IMR-90 (cell line): Measurements from ENCODE around the gene MSMO1. TPM values are rescaled to one million over a fixed set of nuclear protein-coding genes. Genes with fewer than 3 reads are reported as not detected.

Source experiments
- ATAC-seq: fragments of 200-7000 bp; cut with Tn5 transposase; 2 replicates; pipeline ENCODE4 v1.9.1; 2020; ENCODE audit warnings: low read depth, mild to moderate bottlenecking, moderate library complexity
- BruUV-seq: library from RNA; stranded (reverse); fragments of 400-500 nt; replicated peaks from 2 replicates; lab custom pipeline; 2021; lab: Mats Ljungman, UMichigan
- CTCF ChIA-PET: fragments of 300-600 bp; formaldehyde crosslinking; extraction: SDS; loops from one replicate; lab custom pipeline; 2021; ENCODE audit warnings: antibody characterized with exemption; lab: Yijun Ruan, JAX
- POLR2A ChIA-PET: fragments of 300-600 bp; sonication (Branson Sonifier 250); formaldehyde crosslinking; loops from one replicate; lab custom pipeline; 2022; ENCODE audit warnings: antibody characterized with exemption; ENCODE audit not compliant: unreplicated experiment; lab: Charles Lee
- DNase-seq: peaks from one replicate; pipeline ENCODE4 v3.0.0; 2013
- H2AFZ ChIP-seq: replicated peaks from 2 replicates; pipeline ENCODE3; 2013; ENCODE audit warnings: low read length, mild to moderate bottlenecking; ENCODE audit not compliant: poor library complexity
- H2AK5ac ChIP-seq: 2 replicates; pipeline ENCODE4 v1.6.1; 2013; ENCODE audit warnings: low read depth, low read length, inconsistent platforms
- H2AK9ac ChIP-seq: replicated peaks from 2 replicates; pipeline ENCODE3; 2013; ENCODE audit warnings: mild to moderate bottlenecking, low read depth, low read length, moderate library complexity; ENCODE audit not compliant: poor library complexity
- H2BK120ac ChIP-seq: 2 replicates; pipeline ENCODE4 v1.6.1; 2013; ENCODE audit warnings: low read depth, low read length, inconsistent platforms
- H2BK15ac ChIP-seq: 3 replicates; pipeline ENCODE4 v1.6.1; 2013; ENCODE audit warnings: low read depth, low read length, inconsistent platforms
- H2BK20ac ChIP-seq: 2 replicates; pipeline ENCODE4 v1.6.1; 2013; ENCODE audit warnings: low read depth, mild to moderate bottlenecking, inconsistent platforms, low read length, moderate library complexity
- H2BK5ac ChIP-seq: 2 replicates; pipeline ENCODE4 v1.6.1; 2013; ENCODE audit warnings: mild to moderate bottlenecking, low read depth, low read length, inconsistent platforms; ENCODE audit not compliant: poor library complexity, severe bottlenecking
- H3K14ac ChIP-seq: replicated peaks from 2 replicates; pipeline ENCODE4 v1.6.1; 2013; ENCODE audit warnings: low read depth, low read length, inconsistent platforms
- H3K18ac ChIP-seq: 2 replicates; pipeline ENCODE4 v1.6.1; 2013; ENCODE audit warnings: low read depth, low read length, control low read depth
- H3K23ac ChIP-seq: 2 replicates; pipeline ENCODE4 v1.6.1; 2013; ENCODE audit warnings: low read depth, low read length, inconsistent platforms
- H3K27ac ChIP-seq: 2 replicates; pipeline ENCODE4 v1.5.1; 2013; ENCODE audit warnings: mild to moderate bottlenecking, control low read depth, low read length; ENCODE audit not compliant: insufficient read depth
- H3K27me3 ChIP-seq: 2 replicates; pipeline ENCODE4 v1.6.1; 2013; ENCODE audit warnings: low read length; ENCODE audit not compliant: control insufficient read depth, insufficient read depth
- H3K36me3 ChIP-seq: 2 replicates; pipeline ENCODE4 v1.6.1; 2013; ENCODE audit warnings: low read length, mixed read lengths; ENCODE audit not compliant: control insufficient read depth, insufficient read depth
- H3K4ac ChIP-seq: 2 replicates; pipeline ENCODE4 v1.6.1; 2013; ENCODE audit warnings: low read depth, low read length, inconsistent platforms
- H3K4me1 ChIP-seq: 2 replicates; pipeline ENCODE4 v1.6.1; 2013; ENCODE audit warnings: low read length, mixed read lengths; ENCODE audit not compliant: control insufficient read depth, insufficient read depth
- H3K4me2 ChIP-seq: 2 replicates; pipeline ENCODE4 v1.6.1; 2013; ENCODE audit warnings: low read depth, mild to moderate bottlenecking, control low read depth, low read length, moderate library complexity
- H3K4me3 ChIP-seq: 2 replicates; pipeline ENCODE4 v1.5.1; 2013; ENCODE audit warnings: low read depth, mild to moderate bottlenecking, control low read depth, low read length, moderate library complexity; ENCODE audit not compliant: insufficient read depth
- H3K56ac ChIP-seq: 2 replicates; pipeline ENCODE4 v1.6.1; 2013; ENCODE audit warnings: low read length, inconsistent platforms; ENCODE audit not compliant: insufficient read depth; ENCODE audit errors: extremely low read depth
- H3K79me1 ChIP-seq, 2 experiments: 2 replicates each; pipeline ENCODE4 v1.6.1; 2013; ENCODE audit warnings: low read length in 2 of 2, inconsistent platforms in 1 of 2, low read depth in 1 of 2
- H3K9ac ChIP-seq: 2 replicates; pipeline ENCODE4 v1.6.1; 2013; ENCODE audit warnings: low read depth, low read length, control low read depth
- H3K9me1 ChIP-seq: 2 replicates; pipeline ENCODE4 v1.6.1; 2013; ENCODE audit warnings: low read length, inconsistent platforms; ENCODE audit not compliant: insufficient read depth
- H3K9me3 ChIP-seq: 2 replicates; pipeline ENCODE4 v1.6.1; 2013; ENCODE audit warnings: low read length; ENCODE audit not compliant: control insufficient read depth, insufficient read depth
- H4K20me1 ChIP-seq: 2 replicates; pipeline ENCODE4 v1.6.1; 2013; ENCODE audit warnings: low read length, inconsistent platforms; ENCODE audit not compliant: insufficient read depth
- H4K5ac ChIP-seq: 2 replicates; pipeline ENCODE4 v1.6.1; 2013; ENCODE audit warnings: mild to moderate bottlenecking, low read depth, low read length, control low read depth
- H4K8ac ChIP-seq, 2 experiments: 2 replicates each; pipeline ENCODE4 v1.6.1; 2013; ENCODE audit warnings: low read depth in 2 of 2, low read length in 2 of 2, control low read depth in 1 of 2, inconsistent platforms in 1 of 2
- H4K91ac ChIP-seq: 2 replicates; pipeline ENCODE4 v1.6.1; 2013; ENCODE audit warnings: low read depth, low read length, inconsistent platforms; ENCODE audit not compliant: insufficient read depth
- BHLHE40 ChIP-seq: fragments of 150-350 bp; IDR thresholded peaks from 2 replicates; pipeline ENCODE4 v1.6.1; 2016; ENCODE audit warnings: mild to moderate bottlenecking, low read depth, low read length
- CEBPB ChIP-seq: IDR thresholded peaks from 2 replicates; pipeline ENCODE4 v1.6.1; 2012; ENCODE audit warnings: low read depth, low read length, improper control_type of control experiment
- CHD1 ChIP-seq: IDR thresholded peaks from 2 replicates; pipeline ENCODE4 v1.6.1; 2012; ENCODE audit warnings: low read depth, low read length, improper control_type of control experiment
- MAFK ChIP-seq: IDR thresholded peaks from 2 replicates; pipeline ENCODE4 v1.6.1; 2012; ENCODE audit warnings: low read depth, low read length, improper control_type of control experiment
- MAZ ChIP-seq: IDR thresholded peaks from 2 replicates; pipeline ENCODE4 v1.6.1; 2012; ENCODE audit warnings: low read depth, mild to moderate bottlenecking, low read length, improper control_type of control experiment, moderate library complexity, borderline replicate concordance
- MXI1 ChIP-seq: IDR thresholded peaks from 2 replicates; pipeline ENCODE4 v1.6.1; 2012; ENCODE audit warnings: low read depth, mild to moderate bottlenecking, low read length, moderate library complexity, borderline replicate concordance
- NFE2L2 ChIP-seq: fragments of 150-350 bp; IDR thresholded peaks from 2 replicates; pipeline ENCODE4 v1.6.1; 2016; ENCODE audit warnings: low read depth, mild to moderate bottlenecking, low read length
- POLR2A ChIP-seq: IDR thresholded peaks from 2 replicates; pipeline ENCODE4 v1.6.1; 2012; ENCODE audit warnings: mild to moderate bottlenecking, low read depth, low read length
- RAD21 ChIP-seq: IDR thresholded peaks from 2 replicates; pipeline ENCODE4 v1.6.1; 2012; ENCODE audit warnings: low read length, improper control_type of control experiment
- RCOR1 ChIP-seq: IDR thresholded peaks from 2 replicates; pipeline ENCODE4 v1.6.1; 2012; ENCODE audit warnings: mild to moderate bottlenecking, low read length, improper control_type of control experiment; ENCODE audit not compliant: insufficient replicate concordance
- RFX5 ChIP-seq: IDR thresholded peaks from 2 replicates; pipeline ENCODE4 v1.8.0; 2012; ENCODE audit warnings: low read depth, mild to moderate bottlenecking, low read length, moderate library complexity
- SMC3 ChIP-seq: fragments of 150-350 bp; IDR thresholded peaks from 2 replicates; pipeline ENCODE4 v1.6.1; 2016; ENCODE audit warnings: low read depth, mild to moderate bottlenecking, antibody characterized with exemption, low read length, moderate library complexity
- WGBS, 2 experiments: methylation state at CpG; one replicate each; pipeline versions ENCODE4 v1.1.5 to v1.1.7; 2013; ENCODE audit warnings: missing lambda C conversion rate in 2 of 2; ENCODE audit not compliant: insufficient read length in 1 of 2; ENCODE audit errors: extremely low coverage in 2 of 2; 5-methylcytosine and 5-hydroxymethylcytosine counted together
- dilution Hi-C: fragments of 300-500 bp; cut with HindIII; formaldehyde crosslinking; loops from one replicate; pipeline ENCODE4 v1.14.3; 2018; ENCODE audit warnings: low sequenced_read_pairs; ENCODE audit not compliant: unreplicated experiment
- in situ Hi-C: fragments of 300-500 bp; cut with MboI; formaldehyde crosslinking; loops from 3 replicates; pipeline ENCODE4 v1.14.3; 2019; ENCODE audit warnings: low sequenced_read_pairs, inconsistent platforms, mixed read lengths
- intact Hi-C: fragments of 100-400 bp; cut with micrococcal nuclease; formaldehyde crosslinking; loops from 2 replicates; pipeline ENCODE4 v1.10.0; 2022
- polyA plus RNA-seq, 3 experiments: library from polyadenylated mRNA; depleted of rRNA; stranded (reverse); fragments of >200 nt; gene quantifications; 2 replicates each; pipeline ENCODE4 v1.2.3, GENCODE V29; 2012; ENCODE audit warnings: low replicate concordance in 1 of 3
- total RNA-seq: library from RNA; depleted of rRNA; stranded (reverse); fragments of >200 nt; gene quantifications from 2 replicates; pipeline ENCODE4 v1.2.3, GENCODE V29; 2012
- TF ChIP-seq, protein P1 (sequence below): conservative IDR thresholded peaks from 2 replicates; pipeline ENCODE4 v1.5.1; 2012; ENCODE audit warnings: mild to moderate bottlenecking, low read depth, low read length, improper control_type of control experiment
- TF ChIP-seq, protein P2 (sequence below): fragments of 150-350 bp; IDR thresholded peaks from 2 replicates; pipeline ENCODE4 v1.6.1; 2017; ENCODE audit warnings: mild to moderate bottlenecking, antibody characterized with exemption, low read length, low read depth
- TF ChIP-seq, protein P3 (sequence below): fragments of 150-350 bp; IDR thresholded peaks from 2 replicates; pipeline ENCODE4 v1.6.1; 2016; ENCODE audit warnings: low read depth, mild to moderate bottlenecking, low read length, moderate library complexity, borderline replicate concordance

Gene MSMO1
- total and polyA plus RNA-seq, 2 of the 4 experiments (the other 2 are of a cell fraction): 40.1 to 42.1 TPM

DNA sequence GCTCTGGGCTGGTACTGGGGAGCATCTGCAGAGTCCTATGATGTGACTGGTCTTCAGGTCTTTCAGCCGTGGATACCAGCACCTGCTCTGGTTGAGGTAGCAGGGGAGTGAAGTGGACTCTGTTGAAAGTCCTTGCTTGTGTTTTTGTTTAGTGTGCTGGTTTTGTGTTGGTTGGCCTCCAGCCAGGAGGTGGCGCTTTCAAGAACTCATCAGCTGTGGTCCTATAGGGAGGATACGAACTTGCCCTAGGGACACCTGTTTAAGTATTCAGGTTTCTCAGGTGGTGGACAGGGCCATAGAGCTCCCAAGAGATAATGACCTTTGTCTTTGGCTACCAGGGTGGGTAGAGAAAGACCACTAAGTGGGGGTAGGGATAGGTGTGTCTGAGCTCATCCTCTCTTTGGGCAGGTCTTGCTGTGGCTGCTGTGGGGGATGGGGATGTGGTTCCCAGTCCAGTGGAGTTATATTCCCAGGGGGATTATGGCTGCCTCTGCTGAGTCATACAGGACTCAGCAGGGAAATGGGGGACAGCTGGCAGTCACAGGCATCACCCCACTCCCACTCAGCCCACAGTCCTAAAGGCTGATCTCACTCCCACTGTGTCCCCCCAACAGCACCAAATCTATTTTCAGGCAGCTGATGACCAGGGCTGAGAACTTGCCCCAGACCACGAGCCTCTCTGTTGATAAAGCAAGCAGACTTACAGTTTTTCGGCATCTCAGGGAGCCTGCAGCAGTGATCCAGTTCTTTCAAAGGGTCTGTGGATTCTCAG is 24.1 kb downstream of the MSMO1 start:
- no peak overlapping the region for H2BK20ac ChIP-seq
- ChIA-PET CTCF (interaction anchor here (0.6 to 1.9 kb wide), 2 partner anchors 34 to 221 kb away, joined by 4 to 10 read pairs; no protein-coding TSS in a partner anchor), POLR2A (no interaction called here)
- no peak overlapping the region for H3K27ac ChIP-seq
- no peak overlapping the region for H3K23ac ChIP-seq
- no peak for DNase-seq
- H3K27me3 ChIP-seq: no peaks in the 10 kb centered on the region
- H3K56ac ChIP-seq: no peak overlapping the region
- in situ Hi-C loops (loop anchor here (10.0 kb wide), 1 partner anchor 217 kb away; no protein-coding TSS in a partner anchor), intact Hi-C loops (no loop called here), dilution Hi-C loops (no loop called here)
- no peaks in the 10 kb centered on the region for H3K9me1 ChIP-seq
- H2AK9ac ChIP-seq: no peak overlapping the region
- H3K4me1 ChIP-seq: no peaks in the 10 kb centered on the region
- no peak overlapping the region for H2AK5ac ChIP-seq
- no TSS peak for BruUV-seq
- WGBS, 2 experiments: 92% methylated on average over 2 of the region's 5 CpGs; no CpG with 5 or more reads in 1 of the 2 experiments
- no peak overlapping the region for H3K18ac ChIP-seq
- no peak overlapping the region for H2BK15ac ChIP-seq
- no peak for ATAC-seq
- H3K9me3 ChIP-seq: no peaks in the 10 kb centered on the region
- H3K9ac ChIP-seq: no peak overlapping the region
- H4K20me1 ChIP-seq: no peaks in the 10 kb centered on the region
- H3K4me2 ChIP-seq: no peak overlapping the region
- no peak overlapping the region for H3K4me3 ChIP-seq
- no peak overlapping the region for H3K4ac ChIP-seq
- H4K8ac ChIP-seq: no peak overlapping the region
- H3K36me3 ChIP-seq: no peaks in the 10 kb centered on the region
- H3K14ac ChIP-seq: no peak overlapping the region
- H2BK120ac ChIP-seq: no peak overlapping the region
- H4K91ac ChIP-seq: no peak overlapping the region
- no peak overlapping the region for H2AFZ ChIP-seq
- no peak overlapping the region for H4K5ac ChIP-seq
- H2BK5ac ChIP-seq: no peak overlapping the region
- H3K79me1 ChIP-seq: no peaks in the 10 kb centered on the region
- TF ChIP-seq RAD21 (no peak), SMC3 (no peak), MXI1 (no peak), BHLHE40 (no peak), POLR2A (no peak), NFE2L2 (no peak), MAZ (no peak), RFX5 (no peak), CEBPB (no peak), MAFK (no peak), RCOR1 (no peak), CHD1 (no peak)
- TF ChIP-seq, protein P1, sequence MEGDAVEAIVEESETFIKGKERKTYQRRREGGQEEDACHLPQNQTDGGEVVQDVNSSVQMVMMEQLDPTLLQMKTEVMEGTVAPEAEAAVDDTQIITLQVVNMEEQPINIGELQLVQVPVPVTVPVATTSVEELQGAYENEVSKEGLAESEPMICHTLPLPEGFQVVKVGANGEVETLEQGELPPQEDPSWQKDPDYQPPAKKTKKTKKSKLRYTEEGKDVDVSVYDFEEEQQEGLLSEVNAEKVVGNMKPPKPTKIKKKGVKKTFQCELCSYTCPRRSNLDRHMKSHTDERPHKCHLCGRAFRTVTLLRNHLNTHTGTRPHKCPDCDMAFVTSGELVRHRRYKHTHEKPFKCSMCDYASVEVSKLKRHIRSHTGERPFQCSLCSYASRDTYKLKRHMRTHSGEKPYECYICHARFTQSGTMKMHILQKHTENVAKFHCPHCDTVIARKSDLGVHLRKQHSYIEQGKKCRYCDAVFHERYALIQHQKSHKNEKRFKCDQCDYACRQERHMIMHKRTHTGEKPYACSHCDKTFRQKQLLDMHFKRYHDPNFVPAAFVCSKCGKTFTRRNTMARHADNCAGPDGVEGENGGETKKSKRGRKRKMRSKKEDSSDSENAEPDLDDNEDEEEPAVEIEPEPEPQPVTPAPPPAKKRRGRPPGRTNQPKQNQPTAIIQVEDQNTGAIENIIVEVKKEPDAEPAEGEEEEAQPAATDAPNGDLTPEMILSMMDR: no peak
- TF ChIP-seq, protein P2, sequence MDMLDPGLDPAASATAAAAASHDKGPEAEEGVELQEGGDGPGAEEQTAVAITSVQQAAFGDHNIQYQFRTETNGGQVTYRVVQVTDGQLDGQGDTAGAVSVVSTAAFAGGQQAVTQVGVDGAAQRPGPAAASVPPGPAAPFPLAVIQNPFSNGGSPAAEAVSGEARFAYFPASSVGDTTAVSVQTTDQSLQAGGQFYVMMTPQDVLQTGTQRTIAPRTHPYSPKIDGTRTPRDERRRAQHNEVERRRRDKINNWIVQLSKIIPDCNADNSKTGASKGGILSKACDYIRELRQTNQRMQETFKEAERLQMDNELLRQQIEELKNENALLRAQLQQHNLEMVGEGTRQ: no peak
- TF ChIP-seq, protein P3, sequence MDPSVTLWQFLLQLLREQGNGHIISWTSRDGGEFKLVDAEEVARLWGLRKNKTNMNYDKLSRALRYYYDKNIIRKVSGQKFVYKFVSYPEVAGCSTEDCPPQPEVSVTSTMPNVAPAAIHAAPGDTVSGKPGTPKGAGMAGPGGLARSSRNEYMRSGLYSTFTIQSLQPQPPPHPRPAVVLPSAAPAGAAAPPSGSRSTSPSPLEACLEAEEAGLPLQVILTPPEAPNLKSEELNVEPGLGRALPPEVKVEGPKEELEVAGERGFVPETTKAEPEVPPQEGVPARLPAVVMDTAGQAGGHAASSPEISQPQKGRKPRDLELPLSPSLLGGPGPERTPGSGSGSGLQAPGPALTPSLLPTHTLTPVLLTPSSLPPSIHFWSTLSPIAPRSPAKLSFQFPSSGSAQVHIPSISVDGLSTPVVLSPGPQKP: no peak
